ENCODE measurements around the gene ZBTB46. TPM values are rescaled to one million over a fixed set of nuclear protein-coding genes. Genes with fewer than 3 reads are reported as not detected.

ZBTB46 gene
- polyA plus RNA-seq, 3 donors: 0.07 to 2.3 (median 0.37) TPM

DNA sequence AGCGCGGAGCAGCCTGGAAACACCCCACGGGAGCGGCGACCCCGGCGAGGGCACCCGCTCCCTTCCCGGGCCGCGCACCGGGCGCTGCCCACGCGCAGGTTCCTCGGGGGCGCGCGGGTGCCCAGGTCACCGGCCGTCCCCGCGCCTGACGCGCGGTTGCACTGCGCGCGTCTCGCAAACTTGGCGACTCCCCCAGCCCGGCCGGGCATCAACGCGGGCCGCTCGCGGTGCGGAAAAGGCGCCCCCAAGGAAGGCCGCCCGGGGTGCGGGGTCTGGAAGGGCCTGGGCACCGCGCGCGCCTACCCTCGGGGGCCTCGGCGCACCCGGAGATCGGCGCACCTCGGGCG, 555 bp upstream of the ZBTB46 start:
- Histone ChIP-seq H3K27me3 (ENCODE audit: control insufficient read depth in 2 of 2, insufficient read depth in 2 of 2, low read length in 2 of 2) (peaks cover 28 to 58% of the 10 kb centered on the region in 2 donors), H3K4me3 (replicated peaks in 1 of 3; ENCODE audit: low read depth in 2 of 3, low read length in 3 of 3) (peak overlapping the region in 2 of 3 experiments; percentile 18 to 72), H3K36me3 (replicated peaks in 1 of 2; ENCODE audit: control insufficient read depth in 1 of 2, insufficient read depth in 2 of 2, low read length in 2 of 2) (no peaks in the 10 kb centered on the region), H3K9ac (ENCODE audit: insufficient read depth, low read length, poor library complexity, severe bottlenecking) (peak overlapping the region; percentile 27), H4K20me1 (ENCODE audit: insufficient read depth, low read length) (peaks cover 11% of the 10 kb centered on the region), H3K4me2 (replicated peaks; ENCODE audit: extremely low read depth, low read length, poor library complexity, severe bottlenecking) (peak overlapping the region; percentile 82), H3K9me3 (replicated peaks in 1 of 2; ENCODE audit: control insufficient read depth in 1 of 2, insufficient read depth in 1 of 2, low read length in 2 of 2) (peaks cover 2 to 12% of the 10 kb centered on the region in 2 donors), H3K27ac (ENCODE audit: low read depth in 1 of 2, low read length in 2 of 2) (no peak overlapping the region), H3K4me1 (ENCODE audit: control insufficient read depth in 1 of 2, insufficient read depth in 2 of 2, low read length in 2 of 2) (peaks cover 9 to 21% of the 10 kb centered on the region in 2 donors), H2AFZ (ENCODE audit: insufficient read depth, low read depth, low read length, poor library complexity, severe bottlenecking) (peak overlapping the region; percentile 65), H3K79me2 (ENCODE audit: insufficient read depth, low read length) (no peaks in the 10 kb centered on the region)
- under 1% methylated on average over 55 of the region's 55 CpGs for WGBS (ENCODE audit: insufficient coverage)
- Mint-ChIP-seq H3K27me3 (ENCODE audit: low read depth in 3 of 3) (peaks cover 51 to 64% (median 59%) of the 10 kb centered on the region in 3 donors), H3K27ac (no peak overlapping the region), H3K36me3 (peaks cover 0 to 8% of the 10 kb centered on the region in 2 donors), H3K9me3 (peaks cover 0 to 20% (median 7%) of the 10 kb centered on the region in 7 donors), H3K4me3 (peak overlapping the region in 1 of 2 donors; percentile 56), H3K4me1 (peaks cover 9% of the 10 kb centered on the region)
- intact Hi-C loops (cut with micrococcal nuclease): no loop called here
- no peak for DNase-seq
- TF ChIP-seq, protein P1, sequence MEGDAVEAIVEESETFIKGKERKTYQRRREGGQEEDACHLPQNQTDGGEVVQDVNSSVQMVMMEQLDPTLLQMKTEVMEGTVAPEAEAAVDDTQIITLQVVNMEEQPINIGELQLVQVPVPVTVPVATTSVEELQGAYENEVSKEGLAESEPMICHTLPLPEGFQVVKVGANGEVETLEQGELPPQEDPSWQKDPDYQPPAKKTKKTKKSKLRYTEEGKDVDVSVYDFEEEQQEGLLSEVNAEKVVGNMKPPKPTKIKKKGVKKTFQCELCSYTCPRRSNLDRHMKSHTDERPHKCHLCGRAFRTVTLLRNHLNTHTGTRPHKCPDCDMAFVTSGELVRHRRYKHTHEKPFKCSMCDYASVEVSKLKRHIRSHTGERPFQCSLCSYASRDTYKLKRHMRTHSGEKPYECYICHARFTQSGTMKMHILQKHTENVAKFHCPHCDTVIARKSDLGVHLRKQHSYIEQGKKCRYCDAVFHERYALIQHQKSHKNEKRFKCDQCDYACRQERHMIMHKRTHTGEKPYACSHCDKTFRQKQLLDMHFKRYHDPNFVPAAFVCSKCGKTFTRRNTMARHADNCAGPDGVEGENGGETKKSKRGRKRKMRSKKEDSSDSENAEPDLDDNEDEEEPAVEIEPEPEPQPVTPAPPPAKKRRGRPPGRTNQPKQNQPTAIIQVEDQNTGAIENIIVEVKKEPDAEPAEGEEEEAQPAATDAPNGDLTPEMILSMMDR (IDR thresholded peaks at IDR 0.05): no peak

GRCh38 chr20:63829945-63830835, 874 bp downstream of the ZBTB46 start:
- no peak for DNase-seq
- Histone ChIP-seq H3K4me2 (replicated peaks; ENCODE audit: extremely low read depth, low read length, poor library complexity, severe bottlenecking) (peak overlapping the region; percentile 95), H3K79me2 (ENCODE audit: insufficient read depth, low read length) (no peaks in the 10 kb centered on the region), H3K9ac (ENCODE audit: insufficient read depth, low read length, poor library complexity, severe bottlenecking) (peak overlapping the region; percentile 54), H3K4me3 (replicated peaks in 1 of 3; ENCODE audit: low read depth in 2 of 3, low read length in 3 of 3) (peak overlapping the region; percentile 32 to 76 (median 58)), H3K9me3 (replicated peaks in 1 of 2; ENCODE audit: control insufficient read depth in 1 of 2, insufficient read depth in 1 of 2, low read length in 2 of 2) (peaks cover 2 to 12% of the 10 kb centered on the region in 2 donors), H3K4me1 (ENCODE audit: control insufficient read depth in 1 of 2, insufficient read depth in 2 of 2, low read length in 2 of 2) (peaks cover 9 to 21% of the 10 kb centered on the region in 2 donors), H3K27ac (ENCODE audit: low read depth in 1 of 2, low read length in 2 of 2) (no peak overlapping the region), H3K27me3 (ENCODE audit: control insufficient read depth in 2 of 2, insufficient read depth in 2 of 2, low read length in 2 of 2) (peaks cover 28 to 62% of the 10 kb centered on the region in 2 donors), H2AFZ (ENCODE audit: insufficient read depth, low read depth, low read length, poor library complexity, severe bottlenecking) (peak overlapping the region; percentile 56), H3K36me3 (replicated peaks in 1 of 2; ENCODE audit: control insufficient read depth in 1 of 2, insufficient read depth in 2 of 2, low read length in 2 of 2) (no peaks in the 10 kb centered on the region), H4K20me1 (ENCODE audit: insufficient read depth, low read length) (peaks cover 11% of the 10 kb centered on the region)
- TF ChIP-seq, protein P1 (IDR thresholded peaks at IDR 0.05): no peak
- peak overlapping the region in 3 of 7 donors; percentile 27 to 75 (median 30) for H3K27ac Mint-ChIP-seq
- peaks cover 9% of the 10 kb centered on the region for H3K4me1 Mint-ChIP-seq
- H3K4me3 Mint-ChIP-seq: peak overlapping the region; percentile 91 to 96
- peaks cover 0 to 20% (median 7%) of the 10 kb centered on the region in 7 donors for H3K9me3 Mint-ChIP-seq
- intact Hi-C loops (cut with micrococcal nuclease): loop anchor here in 1 of 2 donors (5.0 kb wide), 1 partner anchor 32 kb away; the partner anchor contains the start of gene ABHD16B
- peaks cover 0 to 8% of the 10 kb centered on the region in 2 donors for H3K36me3 Mint-ChIP-seq
- under 1% methylated on average over 94 of the region's 99 CpGs for WGBS (ENCODE audit: insufficient coverage)
- peaks cover 58 to 72% (median 72%) of the 10 kb centered on the region in 3 donors for H3K27me3 Mint-ChIP-seq (ENCODE audit: low read depth in 3 of 3)
